GM18505 (cell line): ENCODE results near the gene CLOCK.

ENCODE experiments used
- ATAC-seq: cut with Tn5 transposase; IDR thresholded peaks from one replicate; pipeline ENCODE4 v1.9.1; 2021; ENCODE audit not compliant: unreplicated experiment
- POLR2A ChIP-seq: IDR thresholded peaks from 4 replicates; pipeline ENCODE4 v1.6.1; 2011; ENCODE audit warnings: borderline replicate concordance; ENCODE audit not compliant: insufficient read depth, insufficient read length; ENCODE audit errors: extremely low read depth

CLOCK gene

DNA sequence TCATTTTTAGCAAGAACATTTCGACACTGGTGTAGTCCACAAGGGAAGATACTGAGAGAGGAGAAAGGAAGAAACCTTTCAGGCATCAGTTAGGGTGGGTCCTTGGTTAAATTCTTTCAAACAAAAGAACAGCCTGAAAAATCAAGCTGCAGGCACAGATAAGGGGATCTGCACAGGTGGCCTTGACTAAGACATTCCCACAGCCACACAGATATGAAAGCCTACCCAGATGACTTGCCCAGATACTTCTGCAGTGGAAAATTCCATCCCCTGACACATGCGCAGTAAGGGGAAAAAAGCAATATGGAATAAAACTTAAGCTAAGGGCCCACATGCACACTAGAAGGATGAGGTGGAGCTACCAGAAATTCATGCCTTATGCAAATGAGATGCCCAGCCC, 159.9 kb downstream of the CLOCK start:
- ATAC-seq: no peak
- TF ChIP-seq POLR2A: no peak

DNA sequence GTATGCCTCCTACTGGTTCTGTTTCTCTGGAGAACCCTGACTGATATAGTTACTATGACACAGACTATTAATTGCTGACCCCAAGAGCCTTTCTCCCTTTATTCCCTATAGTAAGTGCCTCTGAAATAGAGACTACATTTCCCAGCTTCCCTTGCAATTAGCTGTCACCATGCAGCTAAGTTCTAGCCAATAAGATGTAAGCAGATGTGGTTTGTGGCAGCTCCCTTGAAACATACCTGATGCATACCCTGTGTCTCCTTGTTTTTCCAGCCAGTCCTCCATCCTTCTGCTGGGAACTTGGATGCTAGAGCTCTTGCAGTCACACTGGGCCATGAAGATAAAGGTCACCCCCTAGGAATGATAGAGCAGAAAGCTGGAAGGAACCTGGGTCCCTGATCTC, 160.6 kb downstream of the CLOCK start:
- no peak for TF ChIP-seq POLR2A
- ATAC-seq: peak; percentile 62

DNA sequence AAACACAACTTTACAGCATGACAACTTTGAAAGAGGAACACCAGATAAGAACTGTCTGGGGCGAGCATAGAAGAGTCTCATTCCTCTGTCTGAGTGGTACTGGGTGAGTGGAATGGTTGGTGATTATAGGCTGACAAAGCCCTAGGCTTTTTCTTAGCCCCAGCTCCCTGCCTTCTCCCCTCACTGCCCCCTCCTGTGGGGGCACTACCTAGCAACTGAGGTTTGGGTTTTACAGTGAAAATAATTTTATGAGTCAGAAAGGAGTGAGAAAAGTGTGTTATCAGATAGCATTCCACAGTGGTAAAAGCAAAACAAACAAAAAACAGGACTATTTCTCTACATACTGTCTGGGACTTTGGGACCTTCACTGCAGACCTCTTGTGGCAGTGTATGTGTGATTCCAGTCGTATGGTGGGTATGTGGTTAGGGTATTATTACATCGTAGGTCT, 161.5 kb downstream of the CLOCK start:
- ATAC-seq: no peak
- no peak for TF ChIP-seq POLR2A

DNA sequence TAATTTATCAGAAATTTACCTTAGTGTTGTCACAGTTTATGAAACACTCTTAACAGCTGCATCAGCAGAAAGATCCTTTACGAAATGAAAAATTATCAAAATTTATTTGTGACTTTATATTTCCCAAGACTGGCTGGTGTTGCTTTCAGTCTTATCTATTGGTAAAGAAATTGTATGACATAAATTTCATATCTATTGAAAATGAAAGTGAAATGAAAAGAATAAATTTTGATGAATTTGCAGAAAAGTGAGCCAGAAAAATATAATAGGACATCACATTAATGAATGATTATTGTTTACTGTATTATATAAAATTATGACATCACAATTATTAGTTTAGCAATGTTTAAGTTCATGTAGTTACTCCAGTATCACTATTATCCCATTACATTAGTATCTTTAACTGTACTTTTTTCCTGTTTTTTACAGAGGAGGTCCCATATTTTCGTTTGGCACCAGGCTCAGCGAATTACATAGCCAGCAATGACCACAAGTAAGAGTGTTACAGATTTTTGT, 164.2 kb downstream of the CLOCK start:
- TF ChIP-seq POLR2A: no peak
- no peak for ATAC-seq

DNA sequence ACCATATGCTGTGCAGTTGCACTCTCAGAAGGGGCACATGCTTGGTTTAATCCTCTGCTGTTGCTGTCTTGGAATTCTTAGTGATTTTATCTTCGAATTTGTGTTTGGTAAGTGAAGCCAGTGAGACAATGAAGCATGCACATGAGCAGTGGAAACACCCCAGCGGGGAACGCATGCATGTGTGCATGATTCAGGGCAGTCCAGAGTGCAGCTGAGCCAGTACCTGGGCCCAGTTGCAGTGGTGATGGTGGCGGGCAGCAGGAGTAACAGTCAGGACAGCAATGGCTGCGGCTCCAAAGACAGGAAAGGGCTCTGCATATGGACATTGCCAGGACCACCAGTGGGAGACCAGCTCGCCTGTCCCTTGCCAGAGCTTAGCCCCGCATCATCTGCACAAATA, 165.2 kb downstream of the CLOCK start:
- no peak for ATAC-seq

DNA sequence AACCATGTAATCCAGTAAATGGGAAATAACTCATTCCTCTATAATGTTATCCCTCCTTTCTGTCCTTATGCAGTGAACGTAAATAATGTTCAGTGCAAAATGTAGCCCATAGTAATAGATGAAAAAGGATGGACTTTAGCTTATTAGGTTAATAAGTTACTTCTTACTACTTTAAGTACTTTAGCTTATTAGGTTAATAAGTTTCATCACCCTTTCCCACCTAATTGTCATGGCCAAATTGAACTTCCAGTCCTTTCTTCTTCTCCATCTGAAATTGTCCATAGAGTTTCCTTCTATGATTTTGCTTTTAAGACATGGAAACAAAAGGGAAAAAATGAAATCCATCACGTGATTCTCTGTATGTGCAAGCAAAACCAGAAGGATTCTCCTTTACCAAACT, 166.1 kb downstream of the CLOCK start:
- no peak for TF ChIP-seq POLR2A
- no peak for ATAC-seq

More for the DNA sequence above, 165.2 kb downstream of the CLOCK start:
- TF ChIP-seq POLR2A: no peak

DNA sequence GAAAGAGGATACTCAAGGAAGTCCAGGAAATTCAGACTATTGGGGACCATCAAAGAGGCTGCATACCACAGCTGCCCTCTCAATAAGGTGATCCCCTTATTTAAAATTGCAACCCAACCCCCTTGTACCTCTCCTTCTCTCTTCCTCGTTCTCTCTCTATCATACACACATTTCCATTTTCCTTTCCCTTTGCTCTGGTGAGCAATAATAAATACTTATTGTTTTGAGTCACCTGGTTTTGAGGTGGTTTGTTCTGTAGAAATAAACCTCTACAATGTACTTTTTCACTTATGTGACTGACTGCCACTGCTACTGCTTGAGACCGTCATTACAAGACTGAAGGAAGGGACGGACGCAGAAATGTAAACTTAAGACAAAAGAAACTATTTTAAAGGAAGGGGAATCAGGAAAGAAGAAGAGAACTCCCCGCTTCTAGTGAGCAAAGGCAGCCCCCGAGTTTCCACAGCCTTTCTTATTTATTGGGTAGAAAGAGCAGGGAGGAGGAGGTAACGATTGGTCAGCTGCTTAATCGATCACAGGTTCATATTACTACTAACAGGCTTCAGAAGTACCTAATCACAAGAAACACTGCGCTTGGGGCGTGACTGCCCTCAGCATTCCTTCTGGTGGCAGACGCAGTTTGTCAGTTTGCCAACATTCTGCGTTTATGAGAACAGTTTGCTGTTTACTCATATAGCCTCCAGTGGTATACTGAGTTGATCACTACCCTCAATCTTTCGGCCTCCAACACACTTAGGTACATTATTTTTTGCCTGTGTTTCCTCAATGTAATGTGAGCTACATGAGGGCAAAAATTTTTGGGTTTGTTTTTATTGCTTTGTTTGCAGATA, 167.9 kb downstream of the CLOCK start:
- no peak for TF ChIP-seq POLR2A
- no peak for ATAC-seq
